ENCODE measurements around the gene CALB2.

Gene CALB2

DNA sequence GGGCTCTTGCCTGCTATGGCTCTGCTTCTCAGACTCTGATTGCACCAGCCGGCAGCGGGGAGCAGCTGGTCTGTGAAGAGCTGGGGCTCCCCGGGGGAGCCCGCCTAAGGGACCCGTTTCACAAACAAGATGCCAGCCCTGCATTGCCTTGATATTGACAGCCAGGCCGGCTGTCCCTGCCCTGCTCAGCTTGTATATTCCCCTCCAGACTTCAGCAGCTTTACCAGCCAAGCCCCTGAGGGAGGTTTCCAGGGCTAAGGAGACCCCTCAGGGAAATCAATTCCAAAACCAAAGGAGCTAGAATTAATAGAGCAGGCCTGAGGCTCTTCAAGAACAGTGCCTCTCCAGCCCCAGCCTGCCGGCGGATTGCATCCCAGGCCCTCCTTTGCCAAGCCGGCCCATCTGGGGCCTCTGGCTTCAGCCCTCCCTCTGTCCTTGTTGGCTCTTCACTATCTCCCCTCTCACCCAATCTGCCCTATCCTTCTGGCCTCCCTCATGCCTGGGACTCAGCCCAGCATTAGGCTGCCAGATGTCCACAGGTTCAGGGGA lies 5.7 kb downstream of the CALB2 start:
- H3K27ac ChIP-seq: no peak overlapping the region
- TF ChIP-seq, protein P1, sequence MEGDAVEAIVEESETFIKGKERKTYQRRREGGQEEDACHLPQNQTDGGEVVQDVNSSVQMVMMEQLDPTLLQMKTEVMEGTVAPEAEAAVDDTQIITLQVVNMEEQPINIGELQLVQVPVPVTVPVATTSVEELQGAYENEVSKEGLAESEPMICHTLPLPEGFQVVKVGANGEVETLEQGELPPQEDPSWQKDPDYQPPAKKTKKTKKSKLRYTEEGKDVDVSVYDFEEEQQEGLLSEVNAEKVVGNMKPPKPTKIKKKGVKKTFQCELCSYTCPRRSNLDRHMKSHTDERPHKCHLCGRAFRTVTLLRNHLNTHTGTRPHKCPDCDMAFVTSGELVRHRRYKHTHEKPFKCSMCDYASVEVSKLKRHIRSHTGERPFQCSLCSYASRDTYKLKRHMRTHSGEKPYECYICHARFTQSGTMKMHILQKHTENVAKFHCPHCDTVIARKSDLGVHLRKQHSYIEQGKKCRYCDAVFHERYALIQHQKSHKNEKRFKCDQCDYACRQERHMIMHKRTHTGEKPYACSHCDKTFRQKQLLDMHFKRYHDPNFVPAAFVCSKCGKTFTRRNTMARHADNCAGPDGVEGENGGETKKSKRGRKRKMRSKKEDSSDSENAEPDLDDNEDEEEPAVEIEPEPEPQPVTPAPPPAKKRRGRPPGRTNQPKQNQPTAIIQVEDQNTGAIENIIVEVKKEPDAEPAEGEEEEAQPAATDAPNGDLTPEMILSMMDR (IDR thresholded peaks at IDR 0.05): no peak
- TF ChIP-seq ZFX (IDR thresholded peaks at IDR 0.05; ENCODE audit: borderline replicate concordance): no peak

DNA sequence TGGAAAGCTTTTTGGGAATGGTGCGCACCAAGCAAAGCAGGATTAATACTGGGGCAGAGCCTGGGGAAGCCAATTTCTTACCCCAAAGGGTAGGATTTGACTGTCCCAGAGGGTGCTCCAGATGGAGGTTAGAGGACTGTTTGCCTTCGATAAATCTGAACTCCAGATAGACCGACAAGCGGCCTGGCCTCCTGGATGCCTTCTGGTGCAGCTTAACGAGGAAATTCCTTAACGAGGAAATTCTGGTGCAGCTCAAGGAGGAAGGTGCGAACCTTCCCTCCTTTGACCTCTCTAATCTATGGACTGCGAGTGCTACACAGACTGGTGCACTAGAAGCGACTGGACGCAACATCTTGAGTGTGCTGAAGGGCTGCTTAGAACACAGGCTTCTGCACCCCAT lies 6.5 kb downstream of the CALB2 start:
- no peak overlapping the region for H3K27ac ChIP-seq

DNA sequence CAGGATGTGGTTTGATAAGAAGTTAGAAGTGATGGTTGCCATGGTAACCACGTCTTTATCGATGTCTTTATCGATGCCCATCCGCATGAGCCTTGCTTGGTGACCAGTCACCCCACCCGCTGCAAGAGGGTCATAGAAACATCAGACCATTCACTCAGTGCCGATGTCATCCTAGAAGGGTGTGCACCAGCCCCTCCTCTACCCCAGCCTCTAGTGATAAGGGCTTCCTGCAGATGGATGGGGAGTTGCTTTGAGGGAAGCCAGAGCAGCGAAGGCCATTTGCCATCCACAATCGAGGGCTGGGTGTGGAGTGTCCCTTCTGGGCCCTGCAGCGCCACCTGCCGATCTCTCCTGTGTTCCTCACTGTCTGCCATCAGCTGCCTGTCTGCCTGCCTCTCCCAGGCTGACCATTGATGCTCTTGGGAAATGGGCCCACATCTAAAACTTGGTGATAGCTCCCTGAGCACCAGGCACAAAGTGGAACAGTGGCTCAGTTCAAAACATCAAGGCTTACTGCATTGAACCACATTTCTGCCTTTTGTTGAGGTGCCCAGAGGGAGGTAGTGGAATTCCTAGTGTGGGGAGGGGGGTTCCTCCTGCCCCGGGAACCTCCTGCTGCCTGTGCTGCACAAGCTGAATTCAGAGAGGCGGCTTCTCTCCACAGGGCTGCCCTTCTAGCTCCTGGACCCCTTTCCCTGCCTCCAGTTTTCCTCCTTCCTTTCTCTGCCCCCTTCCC lies 8.9 kb downstream of the CALB2 start:
- TF ChIP-seq, protein P1 (IDR thresholded peaks at IDR 0.05): peak; percentile 84
- no peak for TF ChIP-seq ZFX (IDR thresholded peaks at IDR 0.05; ENCODE audit: borderline replicate concordance)
- no peak overlapping the region for H3K27ac ChIP-seq

More for the DNA sequence above, 6.5 kb downstream of the CALB2 start:
- TF ChIP-seq ZFX (IDR thresholded peaks at IDR 0.05; ENCODE audit: borderline replicate concordance): no peak
- TF ChIP-seq, protein P1 (IDR thresholded peaks at IDR 0.05): no peak

DNA sequence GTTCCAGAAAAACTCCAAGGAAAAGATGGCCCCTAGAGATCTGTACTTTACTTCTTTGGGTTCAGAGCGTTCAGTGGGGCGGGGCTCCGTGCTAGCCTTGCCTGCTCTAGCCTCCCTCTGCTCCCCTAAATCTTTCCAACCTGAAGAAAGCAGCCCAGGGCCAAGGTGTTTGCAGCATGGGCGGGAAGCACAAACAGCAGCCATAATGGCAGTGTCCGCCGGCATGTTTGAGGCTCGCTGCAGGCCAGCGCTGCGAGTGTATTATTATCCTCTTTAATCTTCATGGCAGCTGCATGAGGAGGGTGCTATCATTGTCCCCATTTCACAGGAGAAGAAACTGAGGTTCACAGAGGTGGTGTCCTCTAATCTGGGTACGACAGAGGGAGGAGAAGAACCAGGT lies 10.4 kb downstream of the CALB2 start:
- TF ChIP-seq, protein P1 (IDR thresholded peaks at IDR 0.05): no peak
- TF ChIP-seq ZFX (IDR thresholded peaks at IDR 0.05; ENCODE audit: borderline replicate concordance): no peak
- no peak overlapping the region for H3K27ac ChIP-seq

DNA sequence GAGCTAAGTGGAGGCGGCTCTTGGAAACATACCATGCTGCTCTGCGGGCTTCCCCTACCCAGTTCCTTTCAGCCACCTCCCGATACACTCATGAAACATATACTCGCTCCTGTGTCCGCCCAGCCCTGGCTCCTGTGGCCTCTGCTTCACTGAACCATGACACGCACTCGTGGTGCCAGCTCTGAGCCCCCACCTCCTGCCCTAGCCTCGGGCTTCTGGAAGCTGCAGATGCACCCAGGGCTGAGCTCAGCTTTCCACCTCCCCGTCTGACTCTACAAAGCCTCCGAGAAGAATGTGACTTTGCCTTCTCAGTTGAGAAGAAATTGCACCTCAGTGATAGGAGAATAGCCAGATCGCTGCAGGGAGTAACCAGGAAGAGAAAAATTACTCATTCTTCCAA lies 11.0 kb downstream of the CALB2 start:
- H3K27ac ChIP-seq: no peak overlapping the region
- no peak for TF ChIP-seq ZFX (IDR thresholded peaks at IDR 0.05; ENCODE audit: borderline replicate concordance)
- TF ChIP-seq, protein P1 (IDR thresholded peaks at IDR 0.05): no peak

DNA sequence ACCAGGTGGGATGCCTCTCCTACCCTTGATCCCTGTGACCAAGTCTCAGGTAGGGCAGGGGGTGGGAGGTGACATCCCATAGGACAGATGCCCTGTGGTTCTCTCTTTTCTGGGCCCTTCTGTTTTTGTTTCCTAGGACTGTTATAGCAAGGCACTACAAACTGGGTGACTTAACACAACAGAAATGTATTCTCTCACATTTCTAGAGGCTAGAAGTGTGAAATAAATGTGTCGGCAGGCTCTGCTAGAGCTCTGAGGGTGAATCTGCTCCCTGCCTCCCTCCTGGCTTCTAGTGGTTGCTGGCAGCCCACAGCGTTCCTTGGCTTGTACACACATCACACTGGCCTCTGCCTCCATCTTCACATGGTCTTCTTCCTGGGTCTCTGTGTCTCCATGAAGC lies 12.7 kb downstream of the CALB2 start:
- no peak for TF ChIP-seq ZFX (IDR thresholded peaks at IDR 0.05; ENCODE audit: borderline replicate concordance)
- H3K27ac ChIP-seq: no peak overlapping the region

DNA sequence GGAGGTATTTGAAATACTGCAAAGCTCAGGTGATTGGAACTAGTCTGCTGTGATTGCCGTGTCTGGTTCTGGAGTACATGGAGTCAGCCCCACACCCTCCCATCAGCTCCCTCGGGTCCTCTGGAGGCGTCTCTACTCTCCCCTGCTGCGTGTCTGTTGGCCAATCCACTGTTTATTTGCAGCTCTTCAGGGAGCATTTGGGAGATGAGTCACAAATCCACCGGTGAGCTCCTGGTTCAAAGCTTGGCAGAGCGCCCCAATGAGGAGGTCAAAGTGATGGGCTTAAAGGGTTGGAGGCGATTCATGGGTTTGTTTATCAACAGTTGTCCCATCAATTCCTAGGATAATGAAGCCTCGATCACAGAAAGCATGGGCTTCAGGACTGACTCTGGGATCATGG lies 14.6 kb downstream of the CALB2 start:
- TF ChIP-seq ZFX (IDR thresholded peaks at IDR 0.05; ENCODE audit: borderline replicate concordance): no peak
- TF ChIP-seq, protein P1 (IDR thresholded peaks at IDR 0.05): no peak
- H3K27ac ChIP-seq: no peak overlapping the region

All from 22Rv1 (cell line).